ENCODE data around the gene CITED4.
A peak's percentile ranks its signal among the peaks of the same experiment; 100 is the strongest.

CITED4 gene

DNA sequence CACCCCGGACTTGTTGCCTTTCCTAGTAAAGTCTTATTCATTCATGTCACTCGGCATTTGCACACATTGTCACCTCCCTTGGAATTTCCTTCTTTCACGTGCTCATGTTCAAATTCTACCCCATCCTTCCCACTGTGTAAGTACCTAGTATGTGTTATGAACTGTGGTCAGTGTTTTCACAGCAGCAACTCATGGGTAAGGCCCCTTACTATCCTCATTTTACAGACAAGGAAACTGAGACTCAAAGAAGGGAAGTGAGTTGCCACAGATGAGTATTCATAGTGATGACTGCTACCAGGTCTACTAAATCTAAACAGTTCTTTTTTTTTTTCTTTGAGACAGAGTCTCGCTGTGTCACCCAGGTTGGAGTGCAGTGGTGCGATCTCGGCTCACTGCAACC lies 10.5 kb downstream of the CITED4 start:
- DNase-seq = no peak

GRCh38 chr1:40849801-40850592 lies 12.2 kb downstream of the CITED4 start:
- peak; percentile 92 for DNase-seq

DNA sequence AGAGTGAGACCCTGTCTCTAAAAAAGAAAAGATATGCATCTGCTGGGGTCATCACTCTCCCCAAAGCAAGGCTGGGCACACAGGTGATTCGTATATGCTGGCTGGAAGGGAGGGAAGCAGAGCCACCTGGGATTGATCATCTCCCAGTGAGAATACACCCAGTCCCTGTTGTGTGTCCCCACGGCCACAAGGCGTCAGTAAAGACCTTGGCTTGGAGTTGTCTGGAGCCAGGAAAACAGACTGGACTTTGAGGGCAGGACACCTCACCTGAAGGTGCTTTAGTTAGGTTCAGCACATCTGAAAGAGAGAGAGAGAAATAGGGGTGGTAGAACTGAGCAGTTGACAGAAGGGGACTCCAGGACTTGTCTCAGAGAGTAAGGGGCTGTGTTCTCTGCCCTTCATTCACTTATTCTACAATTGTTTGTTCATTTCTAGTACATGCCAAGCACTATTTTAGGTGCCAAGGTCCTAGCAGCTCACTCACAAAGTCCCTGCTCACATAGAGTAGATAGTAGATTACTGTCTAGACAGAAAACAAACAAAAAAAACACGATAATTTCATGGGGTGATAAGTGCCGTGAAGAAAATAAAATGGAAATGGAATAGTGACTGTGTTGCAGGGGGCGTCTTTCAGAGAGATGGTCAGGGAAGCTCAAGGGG lies 13.5 kb downstream of the CITED4 start:
- no peak for DNase-seq

DNA sequence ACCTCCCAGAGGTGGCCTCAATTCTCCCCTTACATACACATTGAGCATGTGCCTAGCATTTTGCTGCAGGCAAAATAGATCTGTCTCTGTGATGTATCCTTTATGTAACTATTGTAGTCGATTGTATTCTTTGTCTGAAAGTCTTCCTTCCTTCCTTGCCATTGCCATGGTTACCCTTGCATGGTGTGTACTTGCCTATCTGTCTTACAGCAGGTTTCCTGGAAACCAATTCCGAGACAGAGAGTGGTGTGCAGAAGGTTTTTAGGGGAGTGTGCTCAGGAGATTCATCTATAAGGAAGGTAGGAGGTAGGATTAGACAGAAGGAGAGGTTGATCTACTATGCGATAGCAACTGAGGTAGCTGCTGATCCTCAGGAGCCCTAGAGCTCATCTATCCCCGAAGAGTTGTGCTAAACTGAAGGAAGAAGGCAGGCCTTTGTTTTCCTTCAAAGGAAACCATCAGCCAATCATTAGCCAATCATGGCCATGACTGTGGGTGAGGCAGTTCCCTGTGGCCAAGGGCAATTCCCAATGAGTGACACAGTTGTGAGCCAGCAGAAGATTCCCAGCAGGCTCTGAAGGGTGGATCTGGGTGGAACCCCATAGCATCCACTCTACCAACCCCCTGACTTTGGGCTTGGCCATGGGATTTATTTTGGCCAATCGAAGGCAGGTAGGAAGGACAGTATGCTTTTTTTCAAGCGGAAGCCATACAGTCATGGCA lies 15.0 kb downstream of the CITED4 start:
- DNase-seq = no peak

DNA sequence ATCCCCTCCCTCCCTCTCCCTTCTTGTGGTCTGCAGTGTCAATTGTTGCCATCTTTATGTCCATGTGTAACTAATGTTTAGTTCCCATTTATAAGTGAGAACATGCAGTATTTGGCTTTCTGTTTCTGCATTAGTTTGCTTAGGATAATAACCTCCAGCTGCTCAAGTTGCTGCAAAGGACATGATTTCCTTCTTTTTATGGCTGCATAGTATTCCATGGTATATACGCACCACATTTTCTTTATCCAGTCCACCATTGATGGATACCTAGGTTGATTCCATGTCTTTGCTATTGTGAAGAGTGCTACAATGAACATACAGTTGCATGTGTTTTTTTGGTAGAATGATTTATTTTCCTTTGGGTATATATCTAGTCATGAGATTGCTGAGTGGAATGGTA lies 16.3 kb downstream of the CITED4 start:
- DNase-seq = no peak

DNA sequence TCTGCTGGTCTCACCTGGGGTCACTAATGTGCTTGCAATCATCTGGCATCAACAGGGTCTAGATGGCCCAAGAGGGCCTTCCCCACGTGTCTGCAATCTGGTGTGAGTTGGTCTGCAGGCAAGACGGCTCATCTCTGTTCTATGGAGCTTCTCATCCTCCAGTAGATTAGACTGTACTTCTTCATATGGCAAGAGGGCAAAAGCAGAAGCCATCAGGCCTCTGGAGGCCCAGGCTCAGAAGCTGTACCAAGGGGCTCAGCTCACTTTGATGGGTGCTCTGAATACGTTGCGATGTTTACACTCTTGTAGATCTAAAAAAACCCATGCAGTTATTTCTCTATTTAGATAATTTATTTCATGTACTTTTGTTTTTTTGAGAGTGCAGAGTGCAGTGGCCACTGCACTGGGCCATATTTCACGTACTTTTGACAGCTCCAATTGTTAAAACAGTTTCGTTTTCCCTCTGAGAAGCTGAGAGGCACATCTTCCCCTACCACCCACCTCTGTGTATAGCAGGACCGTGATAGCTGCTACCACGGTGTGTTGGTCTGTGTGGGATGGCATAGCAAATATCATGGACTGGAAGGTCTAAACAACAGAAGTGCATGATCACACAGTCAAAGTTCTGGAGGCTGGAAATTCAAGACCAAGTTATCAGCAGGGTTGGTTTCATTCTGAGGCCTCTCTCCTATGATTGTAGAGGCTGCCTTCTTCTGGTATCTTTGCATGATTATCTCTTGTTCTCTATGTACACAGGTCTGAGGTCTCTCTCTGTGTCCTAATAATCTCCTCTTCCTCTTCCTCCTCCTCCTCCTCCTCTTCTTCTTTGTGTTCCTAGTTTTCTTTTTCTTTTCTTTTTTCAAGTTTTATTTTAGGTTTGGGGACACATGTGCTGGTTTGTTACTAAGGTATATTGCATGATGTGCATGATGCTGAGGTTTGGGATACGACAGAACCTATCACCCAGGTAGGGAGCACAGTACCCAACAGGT lies 17.0 kb downstream of the CITED4 start:
- no peak for DNase-seq

DNA sequence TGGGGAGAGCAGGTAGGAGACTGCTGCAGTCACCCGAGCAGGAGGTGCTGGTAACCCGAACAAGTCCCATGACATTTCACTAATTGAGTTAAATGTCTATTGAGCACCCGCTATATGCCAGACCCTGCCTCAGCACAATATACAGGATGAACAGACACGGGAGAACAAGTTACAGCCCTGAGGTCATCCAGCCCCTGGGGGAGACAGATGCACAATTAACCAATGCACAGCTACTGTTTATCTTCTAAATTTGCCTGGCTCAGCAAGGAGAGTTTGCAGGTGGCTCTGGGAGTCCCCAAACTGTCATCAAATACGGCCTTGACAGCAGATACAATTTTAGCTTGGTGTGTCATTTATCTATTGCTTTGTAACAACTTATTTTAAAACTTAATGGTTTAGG lies 18.1 kb downstream of the CITED4 start:
- no peak for DNase-seq

DNA sequence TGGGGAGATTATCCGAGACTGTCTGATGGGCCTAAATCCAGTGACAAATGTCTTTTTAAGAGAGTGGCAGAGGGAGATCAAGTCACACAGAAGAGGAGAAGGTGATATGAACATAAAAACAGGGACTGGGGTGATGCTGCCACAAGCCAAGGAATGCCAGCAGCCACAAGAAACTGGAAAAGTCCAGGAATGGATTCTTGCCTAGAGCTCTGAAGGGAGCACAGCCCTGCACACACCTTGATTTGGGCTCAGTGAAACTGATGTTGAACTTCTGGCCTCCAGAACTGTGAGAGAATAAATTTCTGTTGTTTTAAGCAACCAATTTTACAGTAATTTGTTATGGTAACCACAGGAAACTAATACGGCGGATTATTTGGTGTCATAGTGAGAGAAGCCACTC lies 19.5 kb downstream of the CITED4 start:
- no peak for DNase-seq

GRCh38 chr1:40842207-40842606 lies 20.0 kb downstream of the CITED4 start:
- no peak for DNase-seq

GRCh38 chr1:40841602-40842001 lies 20.6 kb downstream of the CITED4 start:
- DNase-seq = no peak

- DNase-seq = no peak
These were observed 21.4 kb downstream of the CITED4 start for GRCh38 chr1:40840526-40841323.

DNA sequence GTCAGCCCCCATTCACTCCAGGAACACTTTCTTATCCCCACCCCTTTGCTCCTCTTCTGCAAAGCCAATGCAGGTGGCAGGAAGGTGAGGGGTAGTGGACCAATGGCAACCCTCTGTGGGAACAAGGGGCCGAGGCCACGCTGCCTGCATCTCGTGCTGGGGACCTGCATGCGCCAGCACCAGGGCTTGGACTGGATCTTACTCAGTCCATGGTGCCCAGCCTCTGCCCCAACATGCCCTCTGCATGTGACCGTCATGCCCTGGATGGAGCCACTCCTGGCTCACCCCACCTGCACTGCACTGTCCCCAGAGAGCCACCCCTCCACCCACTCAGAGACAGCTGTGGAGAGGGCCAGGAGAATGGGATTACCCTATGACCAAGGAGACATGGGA lies 22.2 kb downstream of the CITED4 start:
- no peak for DNase-seq

DNA sequence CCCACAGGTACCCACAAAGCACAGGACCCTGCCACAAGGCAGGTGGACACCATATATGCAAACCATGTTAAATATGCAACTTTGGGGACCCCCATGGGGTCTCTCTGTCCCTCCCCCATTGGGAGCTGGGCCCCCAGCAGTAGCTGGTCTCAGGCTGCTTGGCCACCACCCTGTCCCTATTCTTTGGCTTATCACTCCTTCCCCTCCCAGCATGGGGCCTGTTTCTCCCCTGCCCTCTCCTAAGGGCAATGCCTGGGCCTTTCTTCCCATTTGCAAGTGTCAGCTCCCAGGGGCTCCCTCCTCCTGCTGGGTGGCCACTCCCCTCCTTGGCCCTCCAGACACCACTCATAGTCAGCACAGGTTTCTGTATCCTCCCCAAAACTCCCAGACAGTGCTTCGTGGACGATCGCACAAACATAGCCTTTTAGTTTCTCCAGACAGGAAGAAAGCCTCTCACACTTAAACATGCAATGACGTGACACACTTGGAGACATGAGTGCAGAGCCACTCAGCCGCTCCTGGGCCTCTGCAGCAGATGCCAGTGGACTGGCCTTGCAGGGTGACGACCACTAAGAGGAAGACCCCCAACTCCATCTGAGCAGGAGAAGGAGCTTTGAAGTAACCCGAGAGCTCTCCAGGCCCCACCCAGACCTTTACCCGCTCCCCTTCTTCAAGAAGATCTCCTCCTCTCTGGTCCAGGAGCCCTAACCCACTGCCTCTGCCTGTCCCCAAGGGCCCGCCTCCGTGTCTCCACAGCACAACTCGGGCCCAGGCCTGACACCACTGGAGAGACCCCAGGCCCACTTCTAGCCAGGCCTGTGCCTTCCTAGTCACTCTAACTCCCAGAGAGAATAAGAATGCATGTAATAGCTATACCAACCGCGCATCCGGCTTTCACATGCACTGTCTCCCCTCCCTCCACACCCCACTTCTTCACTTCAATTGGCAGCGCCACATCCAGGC lies 22.9 kb downstream of the CITED4 start:
- DNase-seq = no peak

DNA sequence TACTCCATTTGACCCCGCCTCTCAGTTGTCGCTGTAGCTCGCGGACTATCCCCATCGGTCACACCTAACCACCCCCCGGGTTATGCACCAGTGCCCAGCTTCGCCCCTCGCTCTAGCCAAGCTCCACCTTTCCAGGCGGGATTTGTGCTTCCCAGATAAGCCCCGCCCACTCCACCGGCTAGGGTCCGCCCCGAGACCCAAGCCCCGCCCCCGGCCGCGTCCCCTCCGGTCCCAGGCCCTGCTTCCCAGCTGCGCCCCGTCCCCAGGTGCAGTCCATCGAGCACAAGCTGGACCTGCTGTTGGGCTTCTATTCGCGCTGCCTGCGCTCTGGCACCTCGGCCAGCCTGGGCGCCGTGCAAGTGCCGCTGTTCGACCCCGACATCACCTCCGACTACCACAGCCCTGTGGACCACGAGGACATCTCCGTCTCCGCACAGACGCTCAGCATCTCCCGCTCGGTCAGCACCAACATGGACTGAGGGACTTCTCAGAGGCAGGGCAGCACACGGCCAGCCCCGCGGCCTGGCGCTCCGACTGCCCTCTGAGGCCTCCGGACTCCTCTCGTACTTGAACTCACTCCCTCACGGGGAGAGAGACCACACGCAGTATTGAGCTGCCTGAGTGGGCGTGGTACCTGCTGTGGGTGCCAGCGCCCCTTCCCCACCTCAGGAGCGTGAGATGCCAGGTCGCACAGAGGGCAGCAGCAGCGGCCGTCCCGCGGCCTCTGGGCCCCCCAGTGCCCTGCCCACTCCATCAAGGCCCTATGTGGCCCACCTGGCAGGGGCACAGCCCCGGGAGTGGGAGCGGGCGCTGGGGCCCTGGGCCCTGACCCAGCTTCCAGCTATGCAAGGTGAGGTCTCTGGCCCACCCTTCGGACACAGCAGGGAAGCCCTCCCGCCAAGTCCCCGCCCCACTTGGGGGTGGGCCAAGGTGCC lies 23.9 kb downstream of the CITED4 start:
- DNase-seq = no peak

GRCh38 chr1:40837601-40838000 lies 24.6 kb downstream of the CITED4 start:
- DNase-seq = no peak

DNA sequence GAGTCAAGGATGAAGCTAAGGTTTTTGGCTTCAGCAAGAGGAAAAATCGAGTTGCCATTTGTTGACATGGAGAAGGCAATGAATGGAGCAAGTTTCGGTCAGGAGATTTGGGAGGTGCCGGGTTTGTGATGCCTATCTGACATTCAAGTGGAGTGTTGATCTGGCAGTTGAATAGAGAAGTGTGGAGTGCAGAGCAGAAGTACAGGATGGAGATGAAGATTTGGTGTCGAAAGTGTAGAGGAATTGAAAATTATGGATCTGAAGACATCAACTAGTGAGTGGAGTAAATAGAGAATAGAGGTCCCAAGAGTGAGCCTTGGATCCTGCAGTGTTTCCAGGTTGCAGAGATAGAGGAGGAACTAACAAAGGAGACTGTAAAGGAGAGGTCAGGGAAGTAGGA lies 25.9 kb downstream of the CITED4 start:
- no peak for DNase-seq

- DNase-seq = no peak
These were observed 27.1 kb downstream of the CITED4 start for GRCh38 chr1:40834968-40835545.

- no peak for DNase-seq
These were observed 28.2 kb downstream of the CITED4 start for GRCh38 chr1:40833979-40834378.

Data from activated CD8-positive, alpha-beta memory T cell treated with anti-CD3 and anti-CD28 coated beads for 24 hours (primary cell).